ENCODE measurements around the gene TEX12.

GRCh38 chr11:112212290-112212689 is 45.1 kb downstream of the TEX12 start:
- no peak for TF ChIP-seq CTCF (IDR thresholded peaks at IDR 0.05)
- TF ChIP-seq POLR2AphosphoS5 (IDR thresholded peaks at IDR 0.05): no peak

All from prostate gland (tissue), 2 donors.